Right atrium auricular region (tissue), 2 donors: Measurements from ENCODE around the gene LANCL3. TPM values are rescaled to one million over a fixed set of nuclear protein-coding genes. Genes with fewer than 3 reads are reported as not detected.
A peak's percentile ranks its signal among the peaks of the same experiment; 100 is the strongest.

Source experiments
- DNase-seq: peaks from one replicate; pipeline ENCODE4 v3.0.0-alpha.2; 2019; ENCODE audit warnings: low spot score
- H3K27ac ChIP-seq, 2 donors: fragments of 200-600 bp; sonication (generic); 1 replicate in 1 of 2; 2 replicates in 1 of 2; pipeline ENCODE4 v1.5.1; 2016 to 2019
- H3K27me3 ChIP-seq, 2 donors: fragments of 200-600 bp; sonication (generic); one replicate each; pipeline versions ENCODE4 v1.5.1 to v1.6.0; 2017 to 2019
- H3K36me3 ChIP-seq: fragments of 200-600 bp; sonication (generic); one replicate; pipeline ENCODE4 v1.5.1; 2016
- H3K4me1 ChIP-seq, 2 donors: fragments of 200-600 bp; sonication (generic); one replicate each; pipeline versions ENCODE4 v1.5.1 to v1.6.0; 2017 to 2019
- H3K4me3 ChIP-seq, 2 donors: fragments of 200-600 bp; sonication (generic); 1 replicate in 1 of 2; 2 replicates in 1 of 2; pipeline ENCODE4 v1.5.1; 2017 to 2019; ENCODE audit warnings: mild to moderate bottlenecking in 1 of 2, moderate library complexity in 1 of 2
- H3K9me3 ChIP-seq, 2 donors: fragments of 200-600 bp; sonication (generic); one replicate each; pipeline ENCODE4 v1.5.1; 2019
- CTCF ChIP-seq, 2 donors: fragments of 200-600 bp; sonication (generic); IDR thresholded peaks; one replicate each; pipeline ENCODE4 v1.5.1; 2019; ENCODE audit warnings: antibody characterized with exemption in 2 of 2
- total RNA-seq, 2 donors: library from RNA; depleted of rRNA; stranded (reverse); fragments of >200 nt; gene quantifications; one replicate each; pipeline ENCODE4 v1.1.0, GENCODE V29; 2016

Gene LANCL3
- total RNA-seq, 2 donors from 2014 or later: 0.07 to 0.08 TPM

DNA sequence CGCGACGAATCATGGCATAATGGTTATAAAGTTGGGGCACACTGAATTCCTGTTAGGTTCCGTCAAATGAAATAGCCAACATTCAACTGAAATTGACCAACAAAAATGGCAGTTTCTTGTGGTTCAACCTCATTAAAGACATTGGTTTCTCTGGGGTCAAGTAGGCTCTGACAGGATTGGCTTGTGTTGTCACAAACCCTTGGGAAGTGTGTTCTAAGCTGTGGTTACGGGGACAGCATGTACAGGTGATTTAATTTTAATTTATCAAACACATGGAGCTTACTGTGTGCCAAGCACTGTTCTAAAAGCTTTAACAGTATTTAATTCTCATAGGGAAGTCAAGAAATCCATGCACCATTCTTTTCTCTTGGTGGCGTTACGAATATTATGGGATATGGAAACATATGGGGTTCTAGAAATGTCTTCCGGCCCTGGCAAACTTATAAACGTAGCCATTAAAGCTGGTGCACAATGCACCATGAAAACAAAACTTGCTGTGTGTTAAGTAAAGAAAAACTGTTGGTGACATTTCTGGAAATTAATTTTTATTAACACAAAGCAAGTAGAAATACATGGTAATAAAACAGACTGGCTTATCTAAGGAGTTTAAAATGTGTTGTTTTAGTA lies 115.0 kb downstream of the LANCL3 start:
- H3K36me3 ChIP-seq: no peaks in the 10 kb centered on the region
- no peaks in the 10 kb centered on the region for H3K9me3 ChIP-seq
- no peak for TF ChIP-seq CTCF (IDR thresholded peaks at IDR 0.05)
- H3K4me1 ChIP-seq: no peaks in the 10 kb centered on the region
- H3K27me3 ChIP-seq: no peaks in the 10 kb centered on the region
- peak overlapping the region; percentile 39 to 49 for H3K4me3 ChIP-seq
- DNase-seq: no peak
- peak overlapping the region; percentile 76 to 87 for H3K27ac ChIP-seq

DNA sequence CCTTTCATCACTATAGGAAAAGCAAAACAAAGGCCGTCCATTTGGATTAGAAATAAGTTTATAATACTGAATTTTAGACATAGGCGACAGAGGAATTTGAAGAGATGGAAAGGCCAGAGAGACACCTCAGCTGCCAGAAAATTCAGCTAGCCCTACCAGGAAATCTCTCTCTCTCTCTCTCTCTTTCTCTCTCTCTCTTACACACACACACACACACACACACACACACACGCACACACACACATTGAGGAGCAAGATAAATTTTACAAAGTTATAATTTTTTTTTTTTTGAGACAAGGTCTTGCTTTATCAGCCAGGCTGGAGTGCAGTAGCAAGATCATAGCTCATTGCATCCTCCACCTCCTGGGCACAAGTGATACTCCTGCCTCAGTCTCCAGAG lies 115.5 kb downstream of the LANCL3 start:
- no peak for DNase-seq
- Histone ChIP-seq H3K9me3 (no peaks in the 10 kb centered on the region), H3K4me1 (no peaks in the 10 kb centered on the region), H3K27me3 (no peaks in the 10 kb centered on the region), H3K27ac (peak overlapping the region in 1 of 2 donors; percentile 87), H3K36me3 (no peaks in the 10 kb centered on the region), H3K4me3 (no peak overlapping the region)
- TF ChIP-seq CTCF (IDR thresholded peaks at IDR 0.05): no peak

DNA sequence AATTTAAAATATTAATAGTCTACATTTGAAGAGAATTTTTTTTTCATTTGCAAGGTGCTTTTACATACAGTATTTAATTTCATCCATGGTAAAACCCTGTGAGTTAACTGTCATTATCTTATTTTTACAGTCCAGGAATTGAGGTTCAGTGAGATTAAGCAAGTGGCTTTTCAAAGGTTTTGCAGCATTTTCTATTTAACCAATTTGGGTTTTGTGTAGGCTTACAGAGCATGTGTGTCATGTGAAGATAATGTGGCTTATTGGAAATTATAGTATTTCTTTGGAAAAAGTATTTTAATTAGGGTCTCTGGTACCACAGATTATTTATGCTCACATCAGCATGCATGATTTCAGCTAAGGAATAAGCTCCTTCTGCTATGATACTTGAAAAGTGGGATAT lies 118.7 kb downstream of the LANCL3 start:
- Histone ChIP-seq H3K4me1 (no peaks in the 10 kb centered on the region), H3K27ac (no peak overlapping the region), H3K9me3 (no peaks in the 10 kb centered on the region), H3K36me3 (no peaks in the 10 kb centered on the region), H3K4me3 (no peak overlapping the region), H3K27me3 (no peaks in the 10 kb centered on the region)
- TF ChIP-seq CTCF (IDR thresholded peaks at IDR 0.05): no peak
- DNase-seq: no peak

DNA sequence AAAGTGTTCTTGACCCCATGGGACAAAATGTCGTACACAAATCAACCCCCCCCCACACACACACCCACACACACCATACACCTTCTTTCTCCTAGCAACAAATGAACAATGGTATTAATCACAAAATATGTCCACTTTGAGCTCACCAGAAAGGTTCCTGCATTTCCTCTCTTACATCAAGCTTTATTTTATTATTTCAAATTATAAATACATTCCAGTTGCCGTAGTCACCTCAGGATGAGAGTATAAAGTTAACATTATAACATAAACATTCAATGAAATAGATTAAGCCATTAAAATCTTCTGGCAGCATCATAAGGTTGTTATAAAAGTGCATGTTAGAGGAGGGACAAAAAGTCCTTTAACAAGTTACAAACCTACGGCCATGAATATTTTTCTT lies 121.5 kb downstream of the LANCL3 start:
- H3K27ac ChIP-seq: no peak overlapping the region
- TF ChIP-seq CTCF (IDR thresholded peaks at IDR 0.05): no peak
- H3K36me3 ChIP-seq: no peaks in the 10 kb centered on the region
- H3K4me1 ChIP-seq: no peaks in the 10 kb centered on the region
- H3K9me3 ChIP-seq: no peaks in the 10 kb centered on the region
- H3K4me3 ChIP-seq: no peak overlapping the region
- no peaks in the 10 kb centered on the region for H3K27me3 ChIP-seq
- no peak for DNase-seq

DNA sequence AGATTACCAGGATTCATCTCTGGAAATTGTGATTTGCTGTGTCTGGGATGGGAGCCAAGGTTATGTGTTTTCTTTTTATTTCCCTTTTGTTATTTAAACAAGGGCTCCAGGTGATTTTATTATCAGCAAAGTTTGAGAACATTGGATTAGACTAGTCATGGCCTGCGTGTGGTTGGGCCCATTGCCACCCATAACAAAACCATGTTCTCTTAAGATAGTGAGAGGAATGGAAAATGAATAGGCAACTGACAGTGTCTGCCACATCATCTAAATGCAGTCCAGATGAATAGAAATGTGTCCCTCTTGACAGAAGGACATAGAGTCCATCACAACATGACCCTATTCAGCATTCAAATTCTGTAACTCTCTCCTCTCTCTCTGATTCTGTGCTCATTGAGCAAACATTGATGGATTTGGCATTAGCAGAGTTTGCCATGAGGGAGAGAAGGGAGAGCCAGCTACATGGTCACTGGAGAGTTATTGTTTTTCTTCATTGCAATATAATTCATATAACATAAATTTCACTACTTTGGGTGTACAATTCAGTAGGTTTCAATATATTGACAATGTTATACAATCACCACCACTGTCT lies 125.8 kb downstream of the LANCL3 start:
- H3K27ac ChIP-seq: no peak overlapping the region
- TF ChIP-seq CTCF (IDR thresholded peaks at IDR 0.05): no peak
- H3K4me3 ChIP-seq: no peak overlapping the region
- H3K36me3 ChIP-seq: no peaks in the 10 kb centered on the region
- peaks cover 0 to 3% of the 10 kb centered on the region in 2 donors for H3K27me3 ChIP-seq
- no peak for DNase-seq
- H3K4me1 ChIP-seq: no peaks in the 10 kb centered on the region
- H3K9me3 ChIP-seq: no peaks in the 10 kb centered on the region

- DNase-seq: no peak
- peak overlapping the region in 1 of 2 donors; percentile 26 for H3K27ac ChIP-seq
- peaks cover 0 to 3% of the 10 kb centered on the region in 2 donors for H3K27me3 ChIP-seq
- TF ChIP-seq CTCF (IDR thresholded peaks at IDR 0.05): no peak
- H3K4me3 ChIP-seq: no peak overlapping the region
- no peaks in the 10 kb centered on the region for H3K36me3 ChIP-seq
- H3K4me1 ChIP-seq: no peaks in the 10 kb centered on the region
- no peaks in the 10 kb centered on the region for H3K9me3 ChIP-seq
Observed at GRCh38 chrX:37701588-37701987, 130.1 kb downstream of the LANCL3 start.
